B cell (primary cell): Measurements from ENCODE around the gene CRP. TPM values are rescaled to one million over a fixed set of nuclear protein-coding genes. Genes with fewer than 3 reads are reported as not detected.

Experiments used
- ATAC-seq: fragments of 200-7000 bp; cut with Tn5 transposase; one replicate; pipeline ENCODE4 v1.10.0; 2021; ENCODE audit warnings: low read depth, mild to moderate bottlenecking, moderate number of reproducible peaks, moderate library complexity
- CTCF ChIA-PET: fragments of 350-600 bp; sonication (Branson Sonifier 250); formaldehyde crosslinking; loops from one replicate; lab custom pipeline; 2021; ENCODE audit warnings: antibody characterized with exemption, inconsistent platforms; lab: Charles Lee
- POLR2A ChIA-PET: fragments of 350-600 bp; sonication (Branson Sonifier 250); formaldehyde crosslinking; loops from one replicate; lab custom pipeline; 2021; ENCODE audit warnings: antibody characterized with exemption; lab: Charles Lee
- DNase-seq: peaks from one replicate; pipeline ENCODE4 v3.0.0; 2013
- H2AFZ ChIP-seq: 2 replicates; pipeline ENCODE4 v1.6.1; 2012; ENCODE audit warnings: mild to moderate bottlenecking, low read depth, low read length; ENCODE audit not compliant: insufficient read depth, poor library complexity, severe bottlenecking
- H3K27ac ChIP-seq, 2 donors: 1 replicate in 1 of 2; 2 replicates in 1 of 2; pipeline ENCODE4 v1.5.1; 2012 to 2013; ENCODE audit warnings: low read length in 2 of 2, mild to moderate bottlenecking in 2 of 2, moderate library complexity in 1 of 2
- H3K27me3 ChIP-seq, 4 experiments: fragments of 200-600 bp in 1 of 4; sonication (generic) in 1 of 4; replicated peaks in 1 of 4; 1 replicate in 2 of 4; 2 replicates in 2 of 4; pipeline versions ENCODE4 v1.6.1 to v1.7.0; 2013 to 2016; ENCODE audit warnings: low read length in 3 of 4, mild to moderate bottlenecking in 2 of 4, mixed read lengths in 1 of 4, moderate library complexity in 1 of 4; ENCODE audit not compliant: insufficient read depth in 4 of 4, control insufficient read depth in 3 of 4; ENCODE audit errors: control extremely low read depth in 1 of 4
- H3K36me3 ChIP-seq, 2 experiments: replicated peaks in 1 of 2; 1 replicate in 1 of 2; 2 replicates in 1 of 2; pipeline versions ENCODE4 v1.6.1 to v1.7.1; 2013; ENCODE audit warnings: low read length in 1 of 2; ENCODE audit not compliant: insufficient read depth in 2 of 2, control insufficient read depth in 1 of 2; ENCODE audit errors: control extremely low read depth in 1 of 2, extremely low read depth in 1 of 2
- H3K4me1 ChIP-seq, 2 donors: fragments of 200-600 bp in 1 of 2; sonication (generic) in 1 of 2; 1 replicate in 1 of 2; 2 replicates in 1 of 2; pipeline versions ENCODE4 v1.5.1 to v1.6.1; 2013 to 2017; ENCODE audit warnings: low read length in 2 of 2; ENCODE audit not compliant: control insufficient read depth in 2 of 2, insufficient read depth in 2 of 2
- H3K4me2 ChIP-seq: replicated peaks from 2 replicates; pipeline ENCODE3; 2012; ENCODE audit warnings: mild to moderate bottlenecking, low read depth, low read length; ENCODE audit not compliant: poor library complexity, severe bottlenecking
- H3K4me3 ChIP-seq, 5 experiments: fragments of 200-600 bp in 1 of 5; sonication (generic) in 1 of 5; 1 replicate in 3 of 5; 2 replicates in 2 of 5; pipeline versions ENCODE4 v1.5.1 to v1.7.0; 2011 to 2016; ENCODE audit warnings: low read length in 4 of 5, mild to moderate bottlenecking in 4 of 5, low read depth in 2 of 5, control low read depth in 1 of 5, moderate library complexity in 1 of 5; ENCODE audit not compliant: insufficient read depth in 1 of 5; ENCODE audit errors: control extremely low read depth in 1 of 5, extremely low read depth in 1 of 5
- H3K79me2 ChIP-seq: fragments of 200-600 bp; sonication (generic); one replicate; pipeline ENCODE4 v1.6.0; 2016; ENCODE audit warnings: low read length; ENCODE audit not compliant: control insufficient read depth, insufficient read depth
- H3K9ac ChIP-seq: fragments of 200-600 bp; sonication (generic); 2 replicates; pipeline ENCODE4 v1.6.1; 2017; ENCODE audit warnings: mild to moderate bottlenecking, low read length, moderate library complexity
- H3K9me3 ChIP-seq, 3 donors: one replicate each; pipeline versions ENCODE4 v1.6.1 to v1.7.1; 2013; ENCODE audit warnings: low read length in 2 of 3; ENCODE audit not compliant: control insufficient read depth in 2 of 3, insufficient read depth in 1 of 3; ENCODE audit errors: control extremely low read depth in 1 of 3
- H4K20me1 ChIP-seq: 2 replicates; pipeline ENCODE4 v1.6.0; 2012; ENCODE audit warnings: mild to moderate bottlenecking, low read length; ENCODE audit not compliant: insufficient read depth, control insufficient read depth, poor library complexity, severe bottlenecking
- H3K27ac Mint-ChIP-seq: one replicate; pipeline ENCODE4 v1.8.0; 2021; ENCODE audit warnings: mixed read lengths
- H3K27me3 Mint-ChIP-seq: one replicate; pipeline ENCODE4 v1.8.0; 2021; ENCODE audit warnings: mixed read lengths
- H3K4me1 Mint-ChIP-seq: one replicate; pipeline ENCODE4 v1.8.0; 2021; ENCODE audit warnings: mixed read lengths
- H3K4me3 Mint-ChIP-seq: one replicate; pipeline ENCODE4 v1.8.0; 2021; ENCODE audit warnings: mixed read lengths
- H3K9me3 Mint-ChIP-seq: one replicate; pipeline ENCODE4 v1.8.0; 2022; ENCODE audit warnings: mixed read lengths; ENCODE audit not compliant: insufficient read depth
- CTCF ChIP-seq: fragments of 200-600 bp; IDR thresholded peaks from one replicate; pipeline ENCODE4 v1.8.0; 2022; ENCODE audit warnings: antibody characterized with exemption, mild to moderate bottlenecking
- EZH2 ChIP-seq: IDR thresholded peaks from 2 replicates; pipeline ENCODE4 v1.6.1; 2012; ENCODE audit warnings: borderline replicate concordance, low read depth, mild to moderate bottlenecking, moderate library complexity, low read length; ENCODE audit not compliant: insufficient read depth, poor library complexity, severe bottlenecking
- WGBS: methylation state at CpG from one replicate; pipeline ENCODE4 v1.1.5; 2013; ENCODE audit warnings: missing lambda C conversion rate; ENCODE audit not compliant: insufficient coverage; 5-methylcytosine and 5-hydroxymethylcytosine counted together
- intact Hi-C: fragments of 100-400 bp; cut with micrococcal nuclease; formaldehyde crosslinking; loops from one replicate; pipeline ENCODE4 v1.10.0; 2022
- polyA plus RNA-seq: library from polyadenylated mRNA; depleted of rRNA; stranded (reverse); fragments of >200 nt; gene quantifications from 2 replicates; pipeline ENCODE4 v1.2.3, GENCODE V29; 2012
- total RNA-seq, 2 donors: library from RNA; stranded (reverse); fragments of 120-200 nt in 1 of 2; gene quantifications; 1 replicate in 1 of 2; 2 replicates in 1 of 2; pipeline versions ENCODE4 v1.2.3 to v1.2.4, GENCODE V29; 2013 to 2022

The CRP gene
- total and polyA plus RNA-seq, 2 donors (not counting 1 experiment from before 2014, with no cell fraction given): not detected

GRCh38 chr1:159664247-159664646, 50.1 kb downstream of the CRP start:
- Histone ChIP-seq H3K4me3 (no peak overlapping the region), H3K9me3 (peaks cover 0 to 8% (median 4%) of the 10 kb centered on the region in 3 donors), H3K36me3 (no peaks in the 10 kb centered on the region), H4K20me1 (no peaks in the 10 kb centered on the region), H3K4me2 (no peak overlapping the region), H3K79me2 (no peaks in the 10 kb centered on the region), H2AFZ (no peak overlapping the region), H3K27me3 (peaks cover 0 to 5% (median 0%) of the 10 kb centered on the region in 4 experiments), H3K9ac (no peak overlapping the region), H3K27ac (no peak overlapping the region), H3K4me1 (no peaks in the 10 kb centered on the region)
- TF ChIP-seq EZH2 (no peak), CTCF (no peak)
- ATAC-seq (no peak), DNase-seq (no peak)
- Mint-ChIP-seq H3K9me3 (peaks cover 10% of the 10 kb centered on the region), H3K4me1 (no peaks in the 10 kb centered on the region), H3K27me3 (peaks cover 11% of the 10 kb centered on the region), H3K27ac (no peak overlapping the region), H3K4me3 (no peak overlapping the region)
- WGBS: 100% methylated on average over 1 of the region's 3 CpGs
- CTCF ChIA-PET: no interaction called here
- intact Hi-C loops: no loop called here
- POLR2A ChIA-PET: no interaction called here

- H3K27ac Mint-ChIP-seq: no peak overlapping the region
- no peak for DNase-seq
- H3K4me1 Mint-ChIP-seq: no peaks in the 10 kb centered on the region
- no peaks in the 10 kb centered on the region for H3K79me2 ChIP-seq
- no peak overlapping the region for H3K4me3 ChIP-seq
- ATAC-seq: no peak
- no peak overlapping the region for H3K4me3 Mint-ChIP-seq
- H4K20me1 ChIP-seq: no peaks in the 10 kb centered on the region
- H3K9me3 Mint-ChIP-seq: peaks cover 10% of the 10 kb centered on the region
- intact Hi-C loops: no loop called here
- no peaks in the 10 kb centered on the region for H3K4me1 ChIP-seq
- H3K27ac ChIP-seq: no peak overlapping the region
- peaks cover 0 to 5% (median 0%) of the 10 kb centered on the region in 4 experiments for H3K27me3 ChIP-seq
- no peak overlapping the region for H3K4me2 ChIP-seq
- TF ChIP-seq EZH2 (no peak), CTCF (no peak)
- no CpG with 5 or more reads among the region's 2 CpGs for WGBS
- H3K27me3 Mint-ChIP-seq: peaks cover 11% of the 10 kb centered on the region
- H3K9ac ChIP-seq: no peak overlapping the region
- CTCF ChIA-PET: no interaction called here
- no peak overlapping the region for H2AFZ ChIP-seq
- POLR2A ChIA-PET: no interaction called here
- H3K9me3 ChIP-seq: peaks cover 0 to 8% (median 4%) of the 10 kb centered on the region in 3 donors
- no peaks in the 10 kb centered on the region for H3K36me3 ChIP-seq
Measured at GRCh38 chr1:159663552-159663951, 50.8 kb downstream of the CRP start.

Other genes starting within 250 kb of the CRP start
- not detected in 2 replicates for gene OR10J5, start 178.6 kb downstream of the CRP start, total RNA-seq
- not detected in 2 replicates for gene OR10J5, start 178.6 kb downstream of the CRP start, polyA plus RNA-seq
- not detected in 2 replicates for gene APCS, start 126.8 kb downstream of the CRP start, total RNA-seq
- not detected in 2 replicates for gene APCS, start 126.8 kb downstream of the CRP start, polyA plus RNA-seq
- 9.5 and 9.6 TPM in 2 replicates for gene DUSP23, start 66.4 kb upstream of the CRP start, total RNA-seq
- gene DUSP23, start 66.4 kb upstream of the CRP start, polyA plus RNA-seq: 10.5 and 15.8 TPM in 2 replicates
- gene FCRL6, start 87.8 kb upstream of the CRP start, total RNA-seq: 0.19 TPM in 1 of 2 replicates, not detected in the other
- 0.81 and 1.2 TPM in 2 replicates for gene FCRL6, start 87.8 kb upstream of the CRP start, polyA plus RNA-seq
- gene SLAMF8, start 112.3 kb upstream of the CRP start, total RNA-seq: 0.54 TPM in 1 of 2 replicates, not detected in the other
- gene SLAMF8, start 112.3 kb upstream of the CRP start, polyA plus RNA-seq: 0.17 TPM in 1 of 2 replicates, not detected in the other
- gene VSIG8, start 148.1 kb upstream of the CRP start, total RNA-seq: 0.17 TPM in 1 of 2 replicates, not detected in the other
- gene VSIG8, start 148.1 kb upstream of the CRP start, polyA plus RNA-seq: 0.09 TPM in 1 of 2 replicates, not detected in the other
- 1.7 and 2.4 TPM in 2 replicates for gene CFAP45, start 185.6 kb upstream of the CRP start, total RNA-seq
- gene CFAP45, start 185.6 kb upstream of the CRP start, polyA plus RNA-seq: 1.3 and 5.2 TPM in 2 replicates
- gene TAGLN2, start 210.9 kb upstream of the CRP start, total RNA-seq: 342 and 354 TPM in 2 replicates
- 656 and 721 TPM in 2 replicates for gene TAGLN2, start 210.9 kb upstream of the CRP start, polyA plus RNA-seq
- 0.15 and 0.37 TPM in 2 replicates for gene IGSF9, start 231.0 kb upstream of the CRP start, total RNA-seq
- 0.36 and 0.89 TPM in 2 replicates for gene IGSF9, start 231.0 kb upstream of the CRP start, polyA plus RNA-seq
- gene SLAMF9, start 239.6 kb upstream of the CRP start, total RNA-seq: not detected in 2 replicates
- gene SLAMF9, start 239.6 kb upstream of the CRP start, polyA plus RNA-seq: not detected in 2 replicates